Mammary epithelial cell (primary cell): Measurements from ENCODE around the gene CXCR3.

ENCODE experiments used
- CTCF ChIP-seq, 2 donors: IDR thresholded peaks in 1 of 2; conservative IDR thresholded peaks in 1 of 2; 2 replicates each; pipeline ENCODE4 v1.5.1; 2011 to 2012; ENCODE audit warnings: inconsistent platforms in 2 of 2, low read length in 2 of 2, mild to moderate bottlenecking in 2 of 2, control low read depth in 1 of 2, low read depth in 1 of 2; ENCODE audit not compliant: insufficient read depth in 1 of 2; ENCODE audit errors: extremely low read depth in 1 of 2
- EZH2 ChIP-seq: IDR thresholded peaks from 2 replicates; pipeline ENCODE4 v1.6.1; 2012; ENCODE audit warnings: low read length, inconsistent platforms, borderline replicate concordance

- TF ChIP-seq CTCF (conservative IDR thresholded peaks at IDR 0.05 in 1 of 2, IDR thresholded peaks at IDR 0.05 in 1 of 2; ENCODE audit: extremely low read depth in 1 of 2, insufficient read depth in 1 of 2, low read depth in 1 of 2, low read length in 2 of 2) (no peak), EZH2 (no peak)
Measured at GRCh38 chrX:71627588-71628404, 9.5 kb upstream of the CXCR3 start.
